ENCODE data around the gene ZNF300. TPM values are rescaled to one million over a fixed set of nuclear protein-coding genes. Genes with fewer than 3 reads are reported as not detected.
"Not testable (repeated sequence)": the region's sequence is repeated elsewhere in the genome, so short reads cannot be mapped to it uniquely, and the experiment has no call there.

Gene ZNF300
- 4.6 and 4.8 TPM in 2 replicates for total RNA-seq

DNA sequence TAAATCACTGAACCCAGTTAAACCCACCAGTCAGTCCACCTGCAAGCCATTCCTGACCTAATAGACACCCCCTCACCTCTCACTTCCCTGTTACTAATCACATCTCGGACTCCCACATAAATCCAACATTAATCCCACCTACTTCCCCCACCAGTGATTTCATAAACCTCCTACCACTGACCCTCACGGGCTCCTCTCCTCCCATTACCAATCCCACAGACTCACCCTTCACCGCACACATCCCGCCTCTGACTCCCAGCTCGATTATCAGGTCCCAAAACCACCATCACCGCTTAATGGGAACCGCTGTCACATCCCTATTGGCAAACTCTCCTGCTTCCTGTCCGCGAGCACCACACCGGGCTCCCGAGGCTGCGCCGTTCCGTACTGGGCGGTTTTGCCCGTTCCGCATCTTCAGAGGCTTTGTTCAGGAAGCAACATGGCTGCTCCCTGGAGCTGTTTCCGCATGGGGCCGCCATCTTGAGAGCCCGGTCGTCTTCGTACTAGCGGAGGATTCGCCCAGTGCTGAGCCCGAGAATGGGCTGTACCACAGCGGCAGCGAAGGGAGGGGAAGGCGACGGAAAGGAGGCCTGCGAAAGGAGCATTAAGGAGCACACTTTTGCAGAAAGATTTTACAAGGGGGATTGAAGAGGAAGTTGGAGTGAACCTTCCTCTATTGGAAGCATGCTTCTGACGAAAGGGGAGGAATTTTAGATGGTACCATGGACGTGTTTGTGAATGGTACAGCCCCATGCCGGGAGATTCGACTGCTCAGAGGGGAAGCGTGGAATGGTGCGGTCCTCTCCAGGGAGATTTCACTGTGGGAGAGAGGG, at the start of gene ZNF300:
ZNF300 (minus strand) TSS at position 502 of the 833 bp plus-strand sequence. CDS start 1,825 bp downstream, outside the sequence.
- peak; percentile 94 to 97 for DNase-seq (ENCODE audit: low read depth in 2 of 2)

DNA sequence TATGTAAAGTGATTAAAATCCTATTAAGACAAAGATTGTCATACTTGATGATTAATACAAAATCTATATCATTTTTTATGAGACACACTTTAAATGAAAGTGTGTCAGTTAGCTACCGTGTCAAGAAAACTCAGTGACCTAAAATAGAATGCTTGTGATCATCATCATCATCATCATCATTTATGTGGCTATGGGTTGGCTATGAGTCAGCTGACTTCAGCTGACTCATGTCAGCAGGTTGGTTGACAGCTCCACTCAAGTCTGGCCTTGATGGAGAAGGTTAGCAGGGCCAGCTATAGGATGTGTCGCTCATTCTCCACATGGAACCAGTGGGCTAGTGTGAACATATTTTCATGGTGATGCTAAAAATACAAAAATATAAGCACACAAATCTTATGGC, 43.8 kb upstream of the ZNF300 start:
- no peak for DNase-seq (ENCODE audit: low read depth in 2 of 2)

DNA sequence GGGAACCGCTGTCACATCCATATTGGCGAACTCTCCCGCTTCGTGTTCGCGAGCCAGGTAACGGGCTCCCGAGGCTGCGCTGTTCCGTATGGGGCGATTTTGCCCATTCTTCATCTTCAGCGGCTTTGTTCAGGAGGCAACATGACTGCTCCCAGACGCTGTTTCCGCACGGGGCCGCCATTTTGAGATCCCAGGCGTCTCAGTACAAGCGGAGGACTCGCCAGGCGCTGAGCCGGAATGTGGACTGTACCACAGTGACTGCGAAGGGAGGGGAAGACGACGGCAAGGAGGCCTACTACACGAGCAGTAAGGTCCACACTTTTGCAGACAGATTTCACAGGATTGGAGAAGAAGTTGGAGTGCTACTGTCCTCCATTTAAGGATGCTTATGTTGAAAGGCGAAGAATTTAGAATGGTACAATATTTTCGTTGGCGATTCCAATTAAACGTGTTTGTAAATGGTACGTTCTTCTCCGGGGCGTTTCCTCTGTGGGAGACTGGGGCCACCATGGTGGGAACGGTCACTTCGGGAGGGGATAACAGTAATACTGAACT, 41.6 kb upstream of the ZNF300 start:
- peak; percentile 69 to 78 for DNase-seq (ENCODE audit: low read depth in 2 of 2)

DNA sequence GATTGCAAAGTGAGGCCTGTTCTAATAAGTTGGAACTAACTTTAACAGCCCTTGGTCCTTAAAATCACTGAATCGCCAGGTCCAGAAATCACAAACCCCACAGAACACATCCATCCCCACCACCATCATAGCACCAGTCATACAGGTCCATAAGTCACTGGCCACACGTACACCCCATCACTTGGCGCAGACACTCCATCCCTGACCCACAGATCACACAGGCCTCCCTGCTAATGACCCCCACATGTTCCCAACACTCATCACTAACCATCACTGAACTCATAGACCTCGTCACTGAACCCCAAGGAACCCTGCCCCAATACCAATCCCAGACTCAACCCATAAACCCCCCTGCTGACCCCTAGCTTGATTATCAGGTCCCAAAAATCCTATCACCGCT, 41.2 kb upstream of the ZNF300 start:
- peak in 1 of 2 donors; percentile 2 for DNase-seq (ENCODE audit: low read depth in 2 of 2)

DNA sequence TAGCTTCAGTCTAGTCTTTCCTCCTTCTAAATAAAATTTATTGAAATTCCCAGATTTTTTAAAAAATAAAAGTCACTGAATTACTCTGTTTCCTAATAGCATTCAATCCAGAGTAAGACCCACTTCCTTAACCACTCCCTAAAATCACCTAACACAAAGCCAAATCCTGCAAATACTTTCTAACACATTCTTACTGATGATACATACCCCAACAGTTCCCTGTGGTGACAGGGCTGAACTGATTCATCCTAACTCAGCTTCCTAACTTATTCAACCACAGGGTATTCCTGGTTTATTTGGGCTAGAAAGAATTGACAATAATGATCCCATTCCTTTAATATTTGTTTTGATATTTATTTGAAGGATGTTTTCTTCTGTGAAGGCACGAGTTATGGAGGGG, 40.7 kb upstream of the ZNF300 start:
- no peak for DNase-seq (ENCODE audit: low read depth in 2 of 2)

DNA sequence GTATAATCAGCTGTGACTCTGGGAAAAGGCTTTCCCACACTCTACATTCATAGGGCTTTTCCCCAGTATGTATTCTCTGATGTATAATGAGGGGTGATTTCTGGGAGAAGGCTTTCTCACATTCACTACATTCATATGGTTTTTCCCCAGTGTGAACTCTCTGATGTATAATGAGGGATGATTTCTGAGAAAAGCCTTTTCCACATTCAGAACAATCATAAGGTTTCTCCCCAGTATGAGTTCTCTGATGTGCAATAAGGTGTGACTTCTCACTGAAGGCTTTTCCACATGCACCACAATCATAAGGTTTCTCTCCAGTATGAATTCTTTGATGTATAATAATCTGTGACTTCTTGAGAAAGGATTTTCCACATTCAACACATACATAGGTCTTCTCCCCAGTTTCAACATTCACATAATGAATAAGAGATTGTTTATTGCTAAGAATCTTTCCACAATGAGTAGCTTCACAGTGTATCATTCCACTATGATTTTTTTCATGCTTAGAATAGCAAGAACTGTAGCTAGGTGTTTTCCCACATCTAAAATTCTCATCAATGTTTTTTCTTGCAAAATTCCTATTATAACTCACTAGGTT, 26.7 kb upstream of the ZNF300 start:
- no peak for DNase-seq (ENCODE audit: low read depth in 2 of 2)

DNA sequence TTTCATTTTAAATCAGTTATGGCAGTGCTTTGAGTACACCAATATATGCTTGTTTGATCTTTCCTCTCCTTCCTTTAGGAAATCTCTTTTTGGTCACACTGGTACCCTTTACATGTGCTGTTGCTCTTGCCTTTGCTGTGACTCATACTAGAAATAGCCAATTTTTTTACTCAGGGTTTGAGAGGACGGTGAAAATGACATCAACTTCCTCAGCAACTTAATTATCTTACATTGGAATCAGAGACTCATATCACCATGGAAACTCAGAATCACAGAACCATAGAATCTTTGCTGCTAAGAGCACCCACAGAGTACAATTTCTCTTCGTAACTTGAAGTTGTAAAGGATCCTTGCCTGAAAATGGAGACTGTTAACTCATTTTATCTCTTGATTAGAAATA, 13.8 kb upstream of the ZNF300 start:
- peak in 1 of 2 donors; percentile 84 for DNase-seq (ENCODE audit: low read depth in 2 of 2)

DNA sequence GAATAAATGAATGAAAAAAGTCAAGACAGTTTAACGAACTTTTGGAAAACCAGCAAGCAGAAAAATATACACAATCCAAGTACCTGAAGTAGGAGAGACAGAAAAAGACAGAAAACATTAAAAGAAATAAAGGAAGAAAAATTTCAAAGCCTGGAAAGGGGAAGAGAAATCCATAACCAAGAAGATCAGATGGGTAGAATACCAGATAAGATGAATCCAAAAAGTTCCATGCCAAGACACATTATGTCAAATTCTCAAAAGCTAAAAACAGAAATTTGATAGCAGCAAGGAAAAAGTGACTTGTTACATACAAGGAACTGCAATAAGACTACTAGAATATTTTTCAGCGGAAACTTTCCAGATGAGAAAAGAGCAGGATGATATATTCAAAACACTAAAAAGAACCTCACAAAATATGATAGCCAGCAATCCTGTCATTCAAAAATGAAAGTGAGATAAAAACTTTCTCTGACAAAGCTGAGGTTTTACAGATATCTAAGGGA, 7.6 kb upstream of the ZNF300 start:
- DNase-seq (ENCODE audit: low read depth in 2 of 2), result no peak

DNA sequence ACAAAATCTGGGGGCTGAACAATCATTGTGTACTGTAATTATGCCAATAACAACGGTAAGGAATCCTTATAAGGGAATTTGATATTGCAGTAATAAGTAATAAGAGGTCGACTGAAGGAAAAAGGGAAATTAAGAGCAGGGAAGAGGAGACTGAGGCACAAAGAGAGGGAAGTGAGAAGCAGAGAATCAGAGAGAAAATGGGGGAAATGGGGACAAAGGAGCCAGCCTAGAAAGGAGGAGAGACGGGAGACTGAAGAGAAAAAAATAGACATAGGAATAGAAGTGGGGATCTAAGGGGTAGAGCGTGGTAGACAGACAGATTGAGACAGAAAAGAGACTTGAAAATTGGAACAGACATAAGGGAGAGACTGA, 518 bp upstream of the ZNF300 start:
- DNase-seq (ENCODE audit: low read depth in 2 of 2), result no peak

DNA sequence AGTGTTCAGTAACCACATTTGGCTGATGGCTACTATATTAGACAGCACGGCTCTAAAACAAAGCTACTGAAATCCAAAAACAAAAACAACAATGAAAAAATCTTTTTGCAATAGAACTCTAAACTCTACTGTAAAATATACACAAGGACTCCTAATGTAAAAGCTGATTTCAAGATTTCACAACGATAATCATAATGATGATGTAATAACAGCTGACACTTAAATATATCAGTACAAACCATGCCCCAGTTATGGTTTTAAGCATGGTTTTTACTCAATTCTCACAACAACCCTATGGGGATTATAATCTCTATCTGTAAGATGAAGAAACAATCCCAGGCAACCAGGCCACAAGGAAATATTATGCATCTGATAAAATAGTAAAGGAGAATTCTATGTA, 3.3 kb downstream of the ZNF300 start:
- DNase-seq (ENCODE audit: low read depth in 2 of 2), result no peak

DNA sequence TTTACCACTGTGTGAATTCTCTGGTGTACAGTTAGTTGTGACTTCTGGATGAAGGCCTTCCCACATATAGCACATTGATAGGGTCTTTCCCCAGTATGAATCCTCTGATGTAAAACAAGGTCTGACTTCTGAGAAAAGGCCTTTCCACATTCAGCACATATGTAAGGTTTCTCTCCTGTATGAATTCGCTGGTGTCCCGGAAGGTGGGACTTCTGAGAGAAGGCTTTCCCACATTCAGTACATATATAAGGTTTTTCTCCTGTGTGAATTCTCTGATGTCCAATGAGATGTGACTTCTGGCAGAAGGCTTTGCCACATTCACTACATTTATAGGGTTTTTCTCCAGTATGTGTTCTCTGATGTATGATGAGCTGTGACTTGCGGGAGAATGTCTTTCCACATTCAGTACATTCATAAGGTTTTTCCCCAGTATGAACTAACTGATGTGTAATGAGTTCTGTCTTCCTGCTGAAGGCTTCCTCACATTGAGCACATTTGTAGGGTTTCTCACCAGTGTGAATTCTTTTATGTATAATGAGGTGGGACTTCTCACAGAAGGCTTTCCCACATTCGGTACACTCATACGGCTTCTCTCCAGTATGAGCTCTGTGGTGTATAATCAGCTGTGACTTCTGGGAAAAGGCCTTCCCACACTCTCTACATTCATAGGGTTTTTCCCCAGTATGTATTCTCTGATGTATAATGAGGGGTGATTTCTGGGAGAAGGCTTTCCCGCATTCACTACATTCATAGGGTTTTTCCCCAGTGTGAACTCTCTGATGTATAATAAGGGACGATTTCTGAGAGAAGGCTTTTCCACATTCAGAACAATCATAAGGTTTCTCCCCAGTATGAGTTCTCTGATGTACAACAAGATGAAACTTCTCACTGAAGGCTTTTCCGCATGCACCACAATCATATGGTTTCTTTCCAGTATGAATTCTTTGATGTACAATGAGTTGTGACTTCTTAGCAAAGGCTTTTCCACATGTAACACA, 9.1 kb downstream of the ZNF300 start:
- DNase-seq (ENCODE audit: low read depth in 2 of 2), result no peak

DNA sequence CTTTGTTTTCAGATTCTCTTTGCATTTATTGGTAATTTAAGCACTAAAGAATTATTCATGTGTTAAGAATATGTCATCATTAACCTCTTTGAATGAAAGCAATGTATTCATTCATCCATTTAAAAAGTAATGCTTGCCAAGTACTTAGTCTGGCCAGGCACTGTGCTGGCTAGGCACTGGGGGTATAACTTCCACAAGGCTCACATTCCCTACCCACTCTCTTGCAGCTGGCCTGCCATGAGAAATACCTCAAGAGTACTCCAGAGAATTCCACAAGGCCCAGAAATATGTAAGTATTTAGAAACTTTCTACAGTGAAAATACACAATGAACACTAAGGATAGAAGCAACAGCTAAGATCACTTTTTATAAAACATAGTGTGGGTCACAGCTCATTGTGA, 25.4 kb downstream of the ZNF300 start:
- DNase-seq (ENCODE audit: low read depth in 2 of 2), result no peak

DNA sequence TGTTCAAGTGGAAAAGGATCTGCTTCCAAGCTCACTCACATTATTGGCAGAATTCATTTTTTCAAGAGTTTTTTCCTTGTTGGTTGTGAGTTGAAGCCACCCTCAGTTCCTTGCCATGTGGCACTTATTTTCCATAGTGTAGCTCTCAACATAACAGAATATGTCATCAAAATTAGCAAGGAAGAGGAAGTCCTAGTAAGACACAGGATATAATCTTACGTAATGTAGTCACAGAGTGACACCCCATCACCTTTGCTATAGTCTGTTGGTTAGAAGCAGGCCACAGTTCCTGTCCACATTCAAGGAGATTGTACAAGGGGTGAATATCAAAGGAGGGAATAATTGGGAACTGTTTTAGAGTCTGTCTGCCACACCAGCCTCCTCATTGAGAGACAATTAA, 42.7 kb downstream of the ZNF300 start:
- no peak for DNase-seq (ENCODE audit: low read depth in 2 of 2)

DNA sequence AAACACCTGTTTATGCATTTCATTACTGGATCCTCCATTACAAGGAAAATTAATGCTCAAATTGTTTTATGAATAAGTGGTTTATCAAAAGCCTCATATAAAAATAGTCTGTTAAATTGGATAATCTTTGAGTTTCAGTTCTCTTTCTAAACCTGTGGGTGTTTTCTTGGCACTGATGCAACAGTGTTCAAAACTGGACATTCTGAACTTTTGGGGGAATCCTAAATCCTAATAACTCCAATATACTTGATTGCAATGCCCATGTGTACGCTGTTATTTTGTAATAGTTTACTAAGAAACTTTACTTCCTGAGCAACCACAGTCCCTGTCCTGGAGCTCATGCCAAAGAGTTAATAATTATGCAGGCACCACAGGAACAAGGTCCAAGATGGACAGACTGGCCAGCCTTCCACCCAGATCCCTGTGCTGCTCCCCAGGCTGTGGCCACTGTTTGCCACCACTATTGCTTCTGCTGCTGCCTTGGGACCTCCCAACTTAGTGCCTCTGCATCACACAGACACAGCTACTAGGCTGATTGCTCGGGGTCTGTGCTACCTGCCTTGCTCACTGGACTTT, 44.4 kb downstream of the ZNF300 start:
- no peak for DNase-seq (ENCODE audit: low read depth in 2 of 2)

DNA sequence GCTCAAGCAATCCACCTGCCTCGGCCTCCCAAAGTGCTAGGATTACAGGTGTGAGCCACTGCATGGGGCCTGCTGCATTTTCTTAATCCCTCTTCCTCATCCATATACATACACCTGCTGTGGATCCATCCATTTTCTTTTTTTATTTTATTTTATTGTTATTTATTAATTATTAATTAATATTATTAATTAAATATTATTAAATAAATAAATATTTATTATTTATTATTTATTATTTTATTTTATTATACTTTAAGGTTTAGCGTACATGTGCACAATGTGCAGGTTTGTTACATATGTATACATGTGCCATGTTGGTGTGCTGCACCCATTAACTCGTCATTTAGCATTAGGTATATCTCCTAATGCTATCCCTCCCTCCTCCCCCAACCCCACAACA, 48.1 kb downstream of the ZNF300 start:
- not testable (repeated sequence) for DNase-seq (ENCODE audit: low read depth in 2 of 2)

DNA sequence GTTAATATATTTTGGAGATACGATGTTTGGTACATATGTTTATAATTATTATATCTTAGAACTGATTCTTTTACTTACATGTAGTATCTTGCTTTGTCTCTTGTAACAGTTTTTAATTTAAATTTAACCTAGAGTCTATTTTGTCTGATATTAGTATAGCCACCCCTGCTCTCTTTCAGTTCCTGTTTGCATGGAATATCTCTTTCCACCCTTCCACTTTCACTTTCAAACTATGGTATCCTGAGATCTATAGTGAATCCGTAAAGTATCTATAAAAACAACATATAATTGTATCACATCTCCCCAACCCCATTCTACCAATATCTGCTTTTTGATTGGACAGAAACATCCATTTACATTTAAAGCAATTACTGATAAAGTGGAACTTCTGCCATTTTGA, 51.2 kb downstream of the ZNF300 start:
- peak in 1 of 2 donors; percentile 38 for DNase-seq (ENCODE audit: low read depth in 2 of 2)

DNA sequence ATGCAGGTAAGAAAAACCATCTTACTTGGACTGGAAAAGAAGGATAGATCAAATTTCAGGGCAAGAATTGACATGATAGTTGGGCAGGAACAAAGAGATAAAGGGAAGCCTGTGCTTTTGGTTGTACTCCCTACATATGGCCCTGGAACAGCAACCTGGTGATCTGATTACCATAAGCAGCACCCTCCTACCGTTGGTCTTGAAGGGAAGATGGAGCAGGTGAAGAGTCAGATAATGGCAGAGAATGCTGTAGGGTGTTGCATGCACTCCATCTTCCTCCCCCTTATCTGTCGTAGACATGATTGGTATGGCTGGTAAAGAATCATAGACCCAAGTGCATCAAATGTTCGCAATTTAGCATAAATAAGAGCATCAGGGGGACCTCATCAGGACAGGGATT, 53.7 kb downstream of the ZNF300 start:
- DNase-seq (ENCODE audit: low read depth in 2 of 2), result no peak

DNA sequence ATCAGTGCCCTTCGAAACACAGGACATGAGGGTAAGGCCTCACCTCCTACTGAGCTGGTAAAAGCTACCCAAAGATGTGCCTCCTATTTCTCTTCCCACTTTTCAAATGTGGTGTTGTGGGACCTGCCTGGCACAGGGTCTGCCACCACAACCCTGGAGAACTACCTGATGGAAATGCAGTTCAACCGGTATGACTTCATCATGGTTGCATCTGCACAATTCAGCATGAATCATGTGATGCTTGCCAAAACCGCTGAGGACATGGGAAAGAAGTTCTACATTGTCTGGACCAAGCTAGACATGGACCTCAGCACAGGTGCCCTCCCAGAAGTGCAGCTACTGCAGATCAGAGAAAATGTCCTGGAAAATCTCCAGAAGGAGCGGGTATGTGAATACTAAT, 56.5 kb downstream of the ZNF300 start:
- no peak for DNase-seq (ENCODE audit: low read depth in 2 of 2)

DNA sequence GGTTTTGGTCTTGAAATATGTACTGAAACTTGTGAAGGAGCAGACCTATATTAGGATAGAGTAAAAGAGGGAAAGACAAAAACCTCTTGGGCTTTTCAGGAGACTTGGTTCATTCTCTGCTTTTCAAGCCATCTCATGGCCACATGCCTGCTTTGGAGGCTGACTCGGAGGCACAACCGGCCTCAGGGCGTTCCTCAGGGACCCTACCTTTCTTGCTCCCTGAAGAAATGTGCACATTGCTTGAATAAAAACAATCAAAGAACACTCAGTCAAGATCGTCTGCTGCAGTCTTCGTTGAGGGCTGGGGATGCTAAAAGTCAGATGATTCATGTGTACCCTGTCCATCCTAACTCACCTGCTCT, 57.5 kb downstream of the ZNF300 start:
- DNase-seq (ENCODE audit: low read depth in 2 of 2), result no peak

DNA sequence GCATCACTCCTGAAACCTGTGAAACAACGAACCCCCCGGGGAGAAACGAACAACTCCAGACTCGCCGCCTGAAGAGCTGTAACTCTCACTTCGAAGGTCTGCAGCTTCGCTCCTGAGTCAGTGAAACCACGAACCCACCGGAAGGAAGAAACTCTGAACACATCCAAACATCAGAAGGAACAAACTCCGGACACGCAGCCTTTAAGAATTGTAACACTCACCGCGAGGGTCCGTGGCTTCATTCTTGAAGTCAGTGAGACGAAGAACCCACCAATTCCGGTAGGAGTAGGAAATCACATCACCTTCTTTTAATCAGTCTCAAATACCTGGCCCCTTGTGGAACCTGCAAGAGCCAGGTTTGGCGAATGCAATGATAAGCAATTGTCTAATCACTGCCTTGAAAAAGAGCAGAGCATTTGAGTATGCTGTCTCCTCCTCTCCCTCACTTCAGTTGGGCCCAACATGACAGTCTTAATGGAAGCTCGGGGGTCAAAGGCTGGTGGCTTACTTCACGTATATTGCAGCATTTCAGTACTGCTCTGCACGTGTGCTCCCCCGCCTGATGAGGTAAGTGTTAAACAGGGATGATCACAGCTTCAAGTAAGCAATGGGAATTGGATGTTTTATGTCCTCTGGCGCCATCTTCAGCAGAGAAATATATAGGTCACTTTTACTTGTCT, 58.0 kb downstream of the ZNF300 start:
- DNase-seq (ENCODE audit: low read depth in 2 of 2), result peak; percentile 92

DNA sequence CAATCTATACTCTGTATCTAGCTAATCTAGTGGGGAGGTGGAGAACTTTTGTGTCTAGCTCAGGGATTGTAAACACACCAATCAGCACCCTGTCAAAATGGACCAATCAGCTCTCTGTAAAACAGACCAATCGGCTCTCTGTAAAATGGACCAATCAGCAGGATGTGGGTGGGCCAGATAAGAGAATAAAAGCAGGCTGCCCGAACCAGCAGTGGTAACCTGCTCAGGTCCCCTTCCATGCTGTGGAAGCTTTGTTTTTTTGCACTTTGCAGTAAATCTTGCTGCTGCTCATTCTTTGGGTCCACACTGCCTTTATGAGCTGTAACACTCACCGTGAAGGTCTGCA, 58.5 kb downstream of the ZNF300 start, which contains the start of gene IRGM:
IRGM (plus strand) TSS at position 214 of the 346 bp plus-strand sequence. CDS start 1,603 bp downstream, outside the sequence.
- DNase-seq (ENCODE audit: low read depth in 2 of 2), result not testable (repeated sequence)
